Stimulated activated naive CD8-positive, alpha-beta T cell treated with anti-CD3 and anti-CD28 coated beads, Interleukin-15, Interleukin-2, amounts not matched to agents 100 U/mL and 50 U/mL, for 24 hours (primary cell): ENCODE measurements around the gene SH3BP2.

Experiments
- ATAC-seq: fragments of 150-1000 bp; cut with Tn5 transposase; one replicate; pipeline ENCODE4 v1.10.0; 2021
- DNase-seq: peaks from one replicate; pipeline ENCODE4 v3.0.0; 2021

SH3BP2 gene

GRCh38 chr4:2790583-2791517, 2.0 kb upstream of the SH3BP2 start:
- DNase-seq (no peak), ATAC-seq (no peak)

GRCh38 chr4:2791518-2792395, 1.1 kb upstream of the SH3BP2 start:
- DNase-seq (no peak), ATAC-seq (no peak)

- ATAC-seq (no peak), DNase-seq (no peak)
These were observed 532 bp upstream of the SH3BP2 start for GRCh38 chr4:2792396-2792710.

GRCh38 chr4:2793586-2794485, 951 bp downstream of the SH3BP2 start:
- DNase-seq (peak; percentile 76), ATAC-seq (peak; percentile 41)

- DNase-seq (no peak), ATAC-seq (no peak)
These were observed 1.8 kb downstream of the SH3BP2 start for GRCh38 chr4:2794486-2795299.

- no peak for ATAC-seq
- DNase-seq, result no peak
These were observed 2.5 kb downstream of the SH3BP2 start for GRCh38 chr4:2795300-2795892.

GRCh38 chr4:2795893-2796848, 3.3 kb downstream of the SH3BP2 start:
- no peak for ATAC-seq
- no peak for DNase-seq

- no peak for DNase-seq
- no peak for ATAC-seq
These were observed 4.1 kb downstream of the SH3BP2 start for GRCh38 chr4:2796849-2797544.

- ATAC-seq (peak; percentile 56), DNase-seq (peak; percentile 63)
These were observed 4.8 kb downstream of the SH3BP2 start for GRCh38 chr4:2797545-2798305.

- ATAC-seq, result peak; percentile 65
- peak; percentile 79 for DNase-seq
These were observed 5.7 kb downstream of the SH3BP2 start for GRCh38 chr4:2798399-2799223.

GRCh38 chr4:2799224-2799911, 6.5 kb downstream of the SH3BP2 start:
- DNase-seq (no peak), ATAC-seq (no peak)

GRCh38 chr4:2799971-2800690, 7.2 kb downstream of the SH3BP2 start:
- ATAC-seq (no peak), DNase-seq (no peak)

- ATAC-seq (peak; percentile 51), DNase-seq (peak; percentile 61)
These were observed 8.1 kb downstream of the SH3BP2 start for GRCh38 chr4:2800691-2801596.

- no peak for ATAC-seq
- DNase-seq, result no peak
These were observed 10.0 kb downstream of the SH3BP2 start for GRCh38 chr4:2802618-2803531.
